ENCODE data around the gene LTB4R. TPM values are rescaled to one million over a fixed set of nuclear protein-coding genes. Genes with fewer than 3 reads are reported as not detected.

The LTB4R gene
- total and polyA plus RNA-seq, 10 donors, result 13.9 to 50.4 (median 32.1) TPM

GRCh38 chr14:24298892-24299254 is 12.4 kb upstream of the LTB4R start:
- intact Hi-C loops (cut with DNase I; ENCODE audit: low total_unique reads), result loop anchor here (2.0 kb wide), 1 partner anchor 56 kb away; the partner anchor contains the start of gene TINF2
- H3K27ac ChIP-seq, result peak overlapping the region in 7 of 8 donors; percentile 85 to 95 (median 92)
- TF ChIP-seq CTCF (IDR thresholded peaks at IDR 0.05 in 8 of 11, conservative IDR thresholded peaks at IDR 0.05 in 3 of 11), result no peak
- no peak for TF ChIP-seq POLR2A (IDR thresholded peaks at IDR 0.05)
- TF ChIP-seq POLR2AphosphoS5 (IDR thresholded peaks at IDR 0.05), result no peak

GRCh38 chr14:24299255-24300191 is 11.8 kb upstream of the LTB4R start, which contains the start of the genes DHRS1 and NOP9:
TSS of gene DHRS1 (minus strand) at chr14:24299780. CDS start at chr14:24299106, 674 bp downstream.
TSS of gene NOP9 (plus strand) at chr14:24299850. CDS start at chr14:24299955, 105 bp downstream.
- H3K27ac ChIP-seq, result peak within 1 kb of the TSS; percentile 85 to 95 (median 90)
- 0 to 1% (median 1%) methylated on average over 14 to 75 of the region's 75 CpGs for WGBS, 5 donors
- intact Hi-C loops (cut with DNase I; ENCODE audit: low total_unique reads), result loop anchor here (2.0 kb wide), 1 partner anchor 57 kb away; the partner anchor contains the start of gene TINF2
- H3K4me1 ChIP-seq, result peaks cover 31 to 72% (median 62%) of the 10 kb centered on the region in 6 donors
- TF ChIP-seq POLR2AphosphoS5 (IDR thresholded peaks at IDR 0.05), result peak; percentile 95 to 97 (median 96)
- peak in 2 of 11 experiments; percentile 25 to 35 for TF ChIP-seq CTCF (IDR thresholded peaks at IDR 0.05 in 8 of 11, conservative IDR thresholded peaks at IDR 0.05 in 3 of 11)
- TF ChIP-seq POLR2A (IDR thresholded peaks at IDR 0.05), result peak in 2 of 3 donors; percentile 37 to 87
- no peaks in the 10 kb centered on the region for H3K9me3 ChIP-seq
- peak; percentile 98 for DNase-seq
- H3K4me3 ChIP-seq, result peak within 1 kb of the TSS; percentile 87 to 99 (median 96)
- no peaks in the 10 kb centered on the region for H3K27me3 ChIP-seq (replicated peaks in 1 of 7)
- peaks cover 3 to 60% (median 44%) of the 10 kb centered on the region in 6 donors for H3K36me3 ChIP-seq

More at GRCh38 chr14:24298892-24299254, 12.4 kb upstream of the LTB4R start:
- H3K4me1 ChIP-seq, result peaks cover 31 to 66% (median 59%) of the 10 kb centered on the region in 6 donors
- H3K4me3 ChIP-seq, result peak overlapping the region; percentile 87 to 99 (median 96)
- H3K36me3 ChIP-seq, result peaks cover 3 to 60% (median 38%) of the 10 kb centered on the region in 6 donors
- no peaks in the 10 kb centered on the region for H3K9me3 ChIP-seq
- H3K27me3 ChIP-seq (replicated peaks in 1 of 7), result no peaks in the 10 kb centered on the region
- 42 to 73% (median 46%) methylated on average over 7 of the region's 7 CpGs for WGBS, 5 donors
- DNase-seq, result no peak

GRCh38 chr14:24300326-24300980 is 10.8 kb upstream of the LTB4R start:
- peaks cover 4 to 60% (median 49%) of the 10 kb centered on the region in 6 donors for H3K36me3 ChIP-seq
- TF ChIP-seq POLR2A (IDR thresholded peaks at IDR 0.05) (no peak), POLR2AphosphoS5 (IDR thresholded peaks at IDR 0.05) (no peak), CTCF (IDR thresholded peaks at IDR 0.05 in 8 of 11, conservative IDR thresholded peaks at IDR 0.05 in 3 of 11) (no peak)
- H3K27ac ChIP-seq, result peak overlapping the region; percentile 85 to 95 (median 90)
- H3K4me3 ChIP-seq, result peak overlapping the region; percentile 87 to 99 (median 96)
- intact Hi-C loops (cut with DNase I; ENCODE audit: low total_unique reads), result no loop called here
- no peaks in the 10 kb centered on the region for H3K27me3 ChIP-seq (replicated peaks in 1 of 7)
- no peaks in the 10 kb centered on the region for H3K9me3 ChIP-seq
- H3K4me1 ChIP-seq, result peaks cover 31 to 81% (median 69%) of the 10 kb centered on the region in 6 donors
- DNase-seq, result no peak
- 34 to 42% (median 36%) methylated on average over 16 of the region's 16 CpGs for WGBS, 5 donors

All from spleen (tissue), 11 donors.